COLO668 (cell line): ENCODE measurements around the gene PRR19.

Experiments used
- DNase-seq: peaks from one replicate; lab custom pipeline; 2025; ENCODE audit not compliant: unreplicated experiment; lab: John Stamatoyannopoulos, UW

The PRR19 gene

DNA sequence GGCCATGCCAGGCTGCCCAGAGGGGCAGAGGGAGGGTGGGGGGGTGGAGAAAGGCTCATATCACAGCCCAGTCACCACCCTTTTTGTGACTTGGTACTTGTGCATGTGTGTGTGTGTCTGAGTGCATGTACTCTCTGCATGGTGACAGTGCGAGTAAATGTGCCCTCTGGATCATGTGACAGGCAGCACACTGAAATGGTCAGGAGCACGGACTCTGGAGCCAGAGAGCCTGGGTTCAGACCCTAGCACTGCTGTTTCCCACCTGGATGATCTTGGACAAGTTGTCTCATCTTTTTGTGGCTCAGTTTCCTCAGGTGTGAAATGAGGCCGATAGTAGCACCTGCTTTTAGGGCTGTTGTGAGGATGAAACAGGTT, 30.9 kb upstream of the PRR19 start:
- no peak for DNase-seq

DNA sequence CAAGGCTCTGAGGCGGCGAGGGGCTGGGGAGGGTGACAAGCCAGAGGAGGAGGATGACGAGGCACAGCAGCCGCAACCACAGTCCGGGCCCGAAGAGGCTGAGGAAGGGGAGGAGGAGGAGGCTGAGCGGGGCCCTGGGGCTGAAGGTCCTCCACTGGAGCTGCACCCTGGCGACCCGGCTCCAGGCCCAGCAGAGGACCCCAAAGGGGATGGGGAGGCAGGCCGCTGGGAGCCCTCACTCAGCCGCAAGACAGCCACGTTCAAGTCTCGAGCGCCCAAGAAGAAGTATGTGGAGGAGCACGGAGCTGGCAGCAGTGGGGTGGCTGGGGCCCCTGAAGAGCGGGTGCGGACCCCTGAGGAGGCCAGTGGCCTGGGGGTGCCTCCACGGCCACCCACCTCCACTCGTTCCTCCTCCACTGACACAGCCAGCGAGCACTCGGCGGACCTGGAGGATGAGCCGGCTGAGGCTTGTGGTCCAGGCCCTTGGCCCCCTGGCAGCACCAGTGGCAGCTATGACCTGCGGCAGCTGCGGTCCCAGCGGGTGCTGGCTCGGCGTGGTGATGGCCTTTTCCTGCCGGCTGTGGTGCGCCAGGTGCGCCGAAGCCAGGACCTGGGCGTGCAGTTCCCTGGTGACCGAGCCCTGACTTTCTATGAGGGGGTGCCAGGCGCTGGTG, 29.9 kb upstream of the PRR19 start:
- DNase-seq: no peak

GRCh38 chr19:42272535-42272897, 29.4 kb upstream of the PRR19 start:
- no peak for DNase-seq

DNA sequence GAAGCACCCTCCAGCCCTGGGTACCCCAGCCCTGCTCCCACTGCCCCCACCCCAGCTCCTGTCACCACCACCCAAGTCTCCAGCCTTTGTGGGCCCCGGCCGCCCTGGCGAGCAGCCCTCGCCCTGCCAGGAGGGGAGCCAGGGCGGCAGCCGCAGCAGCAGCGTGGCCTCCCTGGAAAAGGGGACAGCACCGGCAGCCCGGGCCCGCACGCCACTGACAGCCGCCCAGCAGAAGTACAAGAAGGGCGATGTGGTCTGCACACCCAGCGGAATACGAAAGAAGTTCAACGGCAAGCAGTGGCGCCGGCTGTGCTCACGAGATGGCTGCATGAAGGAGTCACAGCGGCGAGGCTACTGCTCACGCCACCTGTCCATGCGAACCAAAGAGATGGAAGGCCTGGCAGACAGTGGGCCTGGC, 28.9 kb upstream of the PRR19 start:
- no peak for DNase-seq

- no peak for DNase-seq
Measured at GRCh38 chr19:42273407-42274064, 28.4 kb upstream of the PRR19 start.

DNA sequence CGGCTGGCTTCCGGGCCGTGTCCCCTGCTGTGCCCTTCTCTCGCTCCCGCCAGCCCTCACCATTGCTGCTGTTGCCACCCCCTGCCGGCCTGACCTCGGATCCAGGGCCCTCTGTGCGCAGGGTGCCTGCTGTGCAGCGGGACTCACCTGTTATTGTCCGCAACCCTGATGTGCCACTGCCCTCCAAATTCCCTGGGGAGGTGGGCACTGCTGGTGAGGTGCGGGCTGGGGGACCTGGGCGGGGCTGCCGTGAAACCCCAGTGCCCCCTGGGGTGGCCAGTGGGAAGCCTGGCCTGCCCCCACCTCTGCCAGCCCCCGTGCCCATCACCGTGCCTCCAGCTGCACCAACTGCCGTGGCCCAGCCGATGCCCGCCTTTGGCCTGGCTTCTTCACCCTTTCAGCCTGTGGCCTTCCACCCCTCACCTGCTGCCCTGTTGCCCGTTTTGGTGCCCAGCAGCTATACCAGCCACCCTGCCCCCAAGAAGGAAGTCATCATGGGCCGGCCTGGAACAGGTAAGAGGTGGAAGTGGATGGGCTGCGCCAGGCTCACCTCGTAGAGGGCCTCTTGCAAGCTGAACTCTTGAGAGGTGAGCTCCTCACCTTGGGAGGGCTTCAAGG, 27.8 kb upstream of the PRR19 start:
- DNase-seq: no peak

DNA sequence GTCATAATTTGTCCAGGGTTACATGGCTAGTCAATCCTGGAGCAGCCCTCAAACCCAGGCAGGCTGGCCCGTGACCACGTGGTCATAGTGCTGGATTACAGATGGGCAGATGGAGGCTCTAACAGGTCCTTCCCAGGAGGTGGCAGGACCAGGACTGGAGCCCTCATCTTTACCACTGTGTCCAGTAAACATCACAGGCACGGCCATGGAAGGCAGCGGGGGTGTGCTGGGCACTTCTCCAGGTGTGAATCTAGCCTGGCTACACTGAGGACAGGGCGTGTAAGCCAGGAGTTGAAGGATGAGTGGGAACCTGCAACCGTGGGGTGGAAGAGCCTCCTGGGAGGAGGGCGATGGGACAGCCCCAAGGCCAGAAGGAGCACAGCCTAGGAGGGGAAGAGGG, 26.8 kb upstream of the PRR19 start:
- no peak for DNase-seq

- no peak for DNase-seq
Measured at GRCh38 chr19:42275517-42275916, 26.4 kb upstream of the PRR19 start.

- DNase-seq: no peak
Measured at GRCh38 chr19:42276284-42276683, 25.6 kb upstream of the PRR19 start.

- DNase-seq: no peak
Measured at GRCh38 chr19:42276821-42277220, 25.1 kb upstream of the PRR19 start.

DNA sequence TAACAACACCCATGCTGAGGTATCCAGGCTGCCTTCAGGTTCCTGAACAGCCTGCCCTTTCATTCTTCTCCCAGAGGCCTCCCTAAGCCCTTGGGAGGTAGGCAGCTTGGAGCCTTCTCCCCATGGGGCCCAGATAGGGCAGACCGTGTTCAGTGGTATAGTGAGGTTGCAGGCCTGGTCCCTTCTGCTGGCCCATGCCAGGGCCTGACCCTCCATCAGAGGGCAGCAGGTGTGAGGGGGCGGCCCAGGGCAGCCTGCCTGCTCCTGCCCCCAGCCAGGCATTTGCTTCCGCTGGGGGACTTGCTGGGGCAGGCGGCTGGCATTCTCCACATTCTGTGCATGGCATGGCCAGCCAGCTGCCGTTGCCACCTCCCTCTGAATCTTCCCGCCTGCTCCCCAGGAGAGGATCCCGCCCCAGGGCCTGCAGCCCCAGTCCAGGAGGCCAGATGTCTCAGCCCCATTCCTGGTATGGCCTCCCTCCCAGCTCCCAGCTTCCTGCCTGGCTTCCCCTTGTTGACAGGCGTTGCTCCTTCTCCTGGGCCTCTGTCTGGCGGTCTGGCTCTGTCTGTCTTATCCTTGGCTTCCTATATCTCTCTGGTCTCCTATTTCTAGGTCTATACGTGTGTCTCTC, 24.0 kb upstream of the PRR19 start:
- peak; percentile 55 for DNase-seq

GRCh38 chr19:42278452-42279154, 23.3 kb upstream of the PRR19 start:
- DNase-seq: no peak

GRCh38 chr19:42279155-42279901, 22.6 kb upstream of the PRR19 start:
- DNase-seq: peak; percentile 35

DNA sequence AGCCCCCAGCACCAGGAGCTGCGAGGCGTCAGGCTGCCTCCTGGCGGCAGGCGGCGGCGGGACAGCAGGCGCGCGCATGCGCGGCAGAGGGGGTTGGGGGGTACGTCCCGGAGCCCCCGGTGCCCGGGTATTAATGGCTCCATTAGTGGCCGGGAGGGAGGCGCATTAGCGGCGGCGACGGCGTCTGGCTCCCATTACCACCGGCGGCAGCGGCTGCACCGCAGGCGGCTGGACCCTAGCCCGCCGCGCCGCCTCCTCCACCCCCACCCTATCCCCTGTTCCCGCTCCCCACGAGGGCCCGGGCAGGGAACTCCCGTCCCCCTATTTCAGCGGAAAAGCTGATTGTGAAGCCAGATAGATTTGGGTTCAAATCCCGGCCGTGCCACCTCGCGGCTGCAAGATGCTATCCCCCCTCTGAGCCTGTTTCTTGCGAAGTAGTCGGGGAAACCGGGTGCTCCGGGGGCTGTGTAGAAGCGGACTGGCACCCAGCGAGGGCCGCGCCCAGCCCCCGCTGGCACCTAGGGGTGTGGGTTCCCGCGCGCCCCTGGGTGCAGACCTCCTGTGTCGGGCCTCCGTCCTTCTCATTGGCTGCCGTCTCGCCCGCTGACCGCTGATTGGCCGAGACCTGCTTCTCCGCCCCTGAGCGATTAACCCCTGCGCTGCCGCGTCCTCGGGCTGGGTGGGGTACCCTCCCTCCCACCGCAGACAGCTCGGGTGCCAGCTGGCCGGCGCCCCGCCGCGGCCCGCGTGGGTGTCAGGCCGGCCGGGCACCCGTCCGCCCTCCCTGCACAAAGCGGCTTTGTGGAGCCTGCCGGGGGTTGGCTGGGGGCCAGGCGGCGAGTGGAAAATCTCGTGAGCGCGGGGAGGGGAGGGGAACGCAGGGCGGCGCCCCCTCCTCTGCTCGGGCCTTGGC, 21.8 kb upstream of the PRR19 start:
- DNase-seq: peak; percentile 95

DNA sequence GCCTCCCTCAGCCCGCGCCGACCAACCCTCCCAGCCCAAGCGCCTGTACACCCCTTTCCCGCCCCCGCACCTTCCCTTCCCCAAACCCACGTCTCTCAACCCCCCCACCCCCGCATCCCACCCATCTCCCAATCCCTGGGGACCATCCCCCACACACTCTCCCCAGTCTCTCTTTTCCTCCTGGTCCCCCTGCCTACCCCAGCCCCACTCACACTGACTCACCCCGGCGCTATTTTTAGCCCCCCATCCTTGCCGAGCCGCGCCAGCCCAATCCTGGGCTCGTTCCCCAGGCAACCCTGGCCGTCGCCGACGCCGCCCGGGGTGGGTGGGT, 21.2 kb upstream of the PRR19 start:
- no peak for DNase-seq

GRCh38 chr19:42281146-42281826, 20.6 kb upstream of the PRR19 start:
- DNase-seq: peak; percentile 62

DNA sequence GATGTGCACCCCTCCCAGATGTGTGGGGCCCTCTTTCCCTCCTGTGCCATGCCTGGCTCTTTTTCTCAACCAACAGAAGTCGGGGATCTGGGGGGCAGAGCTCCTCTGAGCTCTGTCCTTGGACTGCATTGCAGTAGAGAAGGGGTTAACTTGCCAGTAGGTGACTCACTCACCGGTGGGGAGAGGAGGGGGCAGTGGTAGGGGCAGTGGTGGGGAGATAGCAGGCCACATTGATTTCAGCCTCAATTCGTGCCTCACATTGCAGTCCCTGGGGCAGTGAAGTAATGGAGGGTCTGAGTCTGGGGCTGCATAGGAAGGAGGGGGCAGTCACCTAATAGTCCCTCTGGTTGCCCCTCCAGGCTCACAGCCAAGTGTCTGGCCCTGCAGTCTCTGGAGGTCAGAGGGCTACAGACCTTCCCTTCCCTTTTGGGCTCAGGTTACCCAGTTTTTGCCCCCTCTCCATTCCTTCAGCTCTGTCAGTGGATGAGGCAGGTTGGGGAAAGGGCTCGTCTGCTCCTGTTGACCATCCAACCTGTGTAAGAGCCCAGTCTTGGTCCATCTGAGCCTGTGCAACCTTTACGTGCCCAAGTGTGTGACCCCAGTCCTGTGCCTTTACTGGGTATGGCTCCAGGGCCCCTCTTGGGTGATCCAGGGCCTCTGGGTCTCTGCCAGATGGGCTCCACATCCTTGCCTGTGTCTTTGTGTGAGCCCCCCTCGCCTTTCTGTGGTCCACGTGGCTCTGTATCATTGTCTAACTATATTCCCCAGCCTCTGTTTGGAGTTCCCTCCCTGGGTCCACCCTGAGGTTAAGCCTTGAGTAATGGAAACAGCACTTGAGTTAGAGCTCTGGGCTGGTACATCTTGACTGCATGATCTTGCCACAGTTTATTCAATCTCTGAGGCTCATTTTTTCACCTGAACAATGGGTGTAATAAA, 19.8 kb upstream of the PRR19 start:
- DNase-seq: no peak

DNA sequence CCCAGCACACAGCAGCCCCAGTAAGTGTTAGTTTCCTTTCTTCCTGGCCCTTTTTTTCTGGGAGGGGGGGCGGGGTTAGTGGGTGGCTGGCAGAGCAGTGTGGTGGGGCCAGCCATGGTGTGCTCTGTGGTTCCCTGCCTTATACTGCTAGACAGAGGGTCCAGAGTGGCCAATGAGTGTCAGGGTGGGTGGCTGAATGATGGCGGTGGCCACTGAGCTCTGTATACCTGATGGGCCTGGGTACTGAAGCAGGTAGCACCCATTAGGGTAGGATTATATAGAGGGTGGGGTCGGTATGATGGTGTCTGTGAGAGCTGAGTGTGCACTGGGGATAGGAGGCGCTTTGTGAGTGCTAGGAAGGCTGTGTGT, 19.1 kb upstream of the PRR19 start:
- no peak for DNase-seq
